Retinal pigment epithelial cell (primary cell): ENCODE data around the gene TTC16.

Experiments
- DNase-seq: peaks from one replicate; pipeline ENCODE4 v3.0.0-alpha.2; 2010; ENCODE audit warnings: low read depth
- H3K4me3 ChIP-seq: 2 replicates; pipeline ENCODE4 v1.5.1; 2011; ENCODE audit warnings: mild to moderate bottlenecking, low read length, control low read depth, moderate library complexity
- CTCF ChIP-seq: conservative IDR thresholded peaks from 2 replicates; pipeline ENCODE4 v1.5.1; 2011; ENCODE audit warnings: low read depth, low read length, control low read depth, inconsistent platforms

Gene TTC16

GRCh38 chr9:127761491-127761956, 45.6 kb downstream of the TTC16 start:
- H3K4me3 ChIP-seq, result no peak overlapping the region
- no peak for DNase-seq
- TF ChIP-seq CTCF, result no peak

DNA sequence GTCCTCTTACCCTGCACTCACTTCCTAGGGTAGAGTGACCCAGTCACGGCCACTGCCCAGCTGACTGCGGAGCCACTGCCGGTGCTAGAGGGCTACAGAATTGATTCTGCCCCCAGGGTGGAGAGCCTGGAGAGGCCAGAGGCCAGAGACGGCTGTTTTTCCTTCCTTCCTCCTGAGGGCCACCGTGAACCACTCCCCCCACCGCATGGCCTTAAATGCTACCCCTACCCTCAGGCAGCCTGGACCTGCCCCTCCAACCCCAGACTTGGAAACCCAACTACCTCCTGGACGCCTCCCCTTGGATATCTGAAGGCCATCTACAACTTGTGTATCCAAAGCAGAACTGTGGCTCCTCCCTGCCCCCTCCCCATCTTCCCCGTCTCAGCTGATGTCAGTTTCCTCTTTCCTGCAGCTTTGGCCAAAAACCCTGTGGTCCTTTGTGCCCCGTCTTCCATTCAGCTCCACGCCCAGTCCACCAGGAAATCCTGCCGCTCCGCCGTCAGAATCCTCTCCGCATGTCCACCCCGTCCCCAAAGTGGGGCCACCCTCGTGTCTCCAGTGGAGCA, 46.3 kb downstream of the TTC16 start:
- DNase-seq, result no peak
- no peak for TF ChIP-seq CTCF
- no peak overlapping the region for H3K4me3 ChIP-seq

GRCh38 chr9:127763918-127764384, 48.1 kb downstream of the TTC16 start:
- TF ChIP-seq CTCF, result peak; percentile 40
- DNase-seq, result no peak
- no peak overlapping the region for H3K4me3 ChIP-seq

- no peak for TF ChIP-seq CTCF
These were observed 49.5 kb downstream of the TTC16 start for GRCh38 chr9:127765418-127765817.

DNA sequence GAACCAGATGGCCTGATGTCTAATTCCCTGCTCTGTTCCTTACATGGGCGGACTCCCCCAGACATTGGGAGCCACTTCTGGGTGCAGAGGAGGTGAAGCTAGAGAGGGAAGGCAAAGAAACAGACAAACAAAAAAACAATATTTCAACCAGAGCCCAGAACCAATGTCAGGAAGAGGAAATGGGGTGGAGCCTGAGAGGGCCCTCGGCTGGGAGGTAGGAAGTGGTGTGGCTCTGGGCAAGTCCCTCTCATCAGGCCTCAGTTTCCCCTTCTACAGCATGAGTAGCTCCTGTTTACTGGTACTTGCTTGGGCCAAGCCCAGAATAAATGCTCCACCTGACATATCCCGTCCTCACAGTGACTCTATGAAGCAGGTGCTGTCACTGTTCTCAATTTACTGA, 51.5 kb downstream of the TTC16 start:
- H3K4me3 ChIP-seq, result no peak overlapping the region
- no peak for TF ChIP-seq CTCF
- DNase-seq, result no peak

More at GRCh38 chr9:127765418-127765817, 49.5 kb downstream of the TTC16 start:
- no peak for DNase-seq
- H3K4me3 ChIP-seq, result no peak overlapping the region

- DNase-seq, result no peak
- H3K4me3 ChIP-seq, result no peak overlapping the region
- TF ChIP-seq CTCF, result no peak
These were observed 52.0 kb downstream of the TTC16 start for GRCh38 chr9:127767909-127768331.

DNA sequence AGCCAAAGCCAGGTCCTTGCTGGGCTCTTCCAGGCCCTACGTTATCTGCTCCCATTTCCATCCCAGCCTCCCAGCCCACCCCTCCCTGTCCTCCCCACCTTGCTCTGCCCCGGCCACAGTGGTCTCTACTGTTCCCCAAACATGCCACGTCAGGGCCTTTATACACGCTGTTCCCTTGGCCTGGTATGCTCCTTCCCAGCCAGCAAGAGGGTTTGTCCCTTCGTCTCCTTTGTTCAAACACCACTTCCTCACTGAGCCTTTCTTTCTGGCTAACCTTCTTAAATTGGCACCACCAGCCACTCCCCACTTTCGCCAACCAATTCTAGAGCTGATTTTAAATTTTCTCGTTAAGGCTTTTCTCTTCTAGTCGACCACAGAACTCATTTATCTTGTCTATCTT, 52.8 kb downstream of the TTC16 start:
- TF ChIP-seq CTCF, result no peak
- DNase-seq, result no peak
- H3K4me3 ChIP-seq, result no peak overlapping the region
